ENCODE data around the gene LYRM4.
A peak's percentile ranks its signal among the peaks of the same experiment; 100 is the strongest.

Gene LYRM4

GRCh38 chr6:5133943-5134342 lies 126.8 kb downstream of the LYRM4 start:
- H3K36me3 ChIP-seq (ENCODE audit: control insufficient read depth in 2 of 2, insufficient read depth in 2 of 2, low read length in 2 of 2) = no peaks in the 10 kb centered on the region
- no peak overlapping the region for H3K9ac ChIP-seq (ENCODE audit: low read length in 2 of 2)
- no peak overlapping the region for H3K27ac ChIP-seq (ENCODE audit: low read length)
- H3K27me3 ChIP-seq (ENCODE audit: control insufficient read depth in 1 of 2, insufficient read depth in 2 of 2, low read length in 2 of 2) = no peaks in the 10 kb centered on the region
- no peak overlapping the region for H3K4me3 ChIP-seq (ENCODE audit: low read length in 2 of 2)
- H3K9me3 ChIP-seq (ENCODE audit: control insufficient read depth in 2 of 2, low read length in 2 of 2) = no peaks in the 10 kb centered on the region
- peaks cover 9% of the 10 kb centered on the region for H3K4me1 ChIP-seq (ENCODE audit: control insufficient read depth, insufficient read depth, low read length)

DNA sequence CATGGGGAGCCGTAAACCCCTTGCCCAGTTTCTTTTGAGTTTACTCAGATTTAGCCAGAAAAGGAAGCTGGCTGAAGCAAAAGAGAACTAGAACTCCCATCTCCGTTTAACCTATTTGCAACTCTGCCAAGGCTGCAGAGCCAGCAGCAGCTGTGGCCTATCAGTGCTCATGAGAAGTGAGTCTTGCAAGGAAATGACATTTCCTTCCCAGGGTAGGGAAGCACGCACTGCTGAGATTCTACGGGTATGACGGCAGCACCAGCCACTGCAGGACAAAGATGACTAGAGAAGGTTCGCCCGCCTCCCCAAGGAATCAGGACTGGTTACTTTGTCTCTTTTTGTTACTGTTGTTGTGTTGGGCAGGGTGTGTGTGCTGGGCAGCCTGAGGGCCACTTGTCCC lies 128.0 kb downstream of the LYRM4 start:
- Histone ChIP-seq H3K9me3 (ENCODE audit: control insufficient read depth in 2 of 2, low read length in 2 of 2) (no peaks in the 10 kb centered on the region), H3K4me3 (ENCODE audit: low read length in 2 of 2) (peak overlapping the region; percentile 49 to 63), H3K27ac (ENCODE audit: low read length) (peak overlapping the region; percentile 67), H3K9ac (ENCODE audit: low read length in 2 of 2) (peak overlapping the region; percentile 5 to 42), H3K36me3 (ENCODE audit: control insufficient read depth in 2 of 2, insufficient read depth in 2 of 2, low read length in 2 of 2) (no peaks in the 10 kb centered on the region), H3K27me3 (ENCODE audit: control insufficient read depth in 1 of 2, insufficient read depth in 2 of 2, low read length in 2 of 2) (no peaks in the 10 kb centered on the region), H3K4me1 (ENCODE audit: control insufficient read depth, insufficient read depth, low read length) (peaks cover 9% of the 10 kb centered on the region)

- H3K9ac ChIP-seq (ENCODE audit: low read length in 2 of 2) = no peak overlapping the region
- H3K27me3 ChIP-seq (ENCODE audit: control insufficient read depth in 1 of 2, insufficient read depth in 2 of 2, low read length in 2 of 2) = no peaks in the 10 kb centered on the region
- peaks cover 0 to 2% of the 10 kb centered on the region in 2 donors for H3K36me3 ChIP-seq (ENCODE audit: control insufficient read depth in 2 of 2, insufficient read depth in 2 of 2, low read length in 2 of 2)
- no peak overlapping the region for H3K27ac ChIP-seq (ENCODE audit: low read length)
- H3K9me3 ChIP-seq (ENCODE audit: control insufficient read depth in 2 of 2, low read length in 2 of 2) = no peaks in the 10 kb centered on the region
- no peak overlapping the region for H3K4me3 ChIP-seq (ENCODE audit: low read length in 2 of 2)
- peaks cover 9% of the 10 kb centered on the region for H3K4me1 ChIP-seq (ENCODE audit: control insufficient read depth, insufficient read depth, low read length)
Observed at GRCh38 chr6:5130135-5130866, 130.4 kb downstream of the LYRM4 start.

- no peak overlapping the region for H3K27ac ChIP-seq (ENCODE audit: low read length)
- no peaks in the 10 kb centered on the region for H3K9me3 ChIP-seq (ENCODE audit: control insufficient read depth in 2 of 2, low read length in 2 of 2)
- no peak overlapping the region for H3K4me3 ChIP-seq (ENCODE audit: low read length in 2 of 2)
- no peak overlapping the region for H3K9ac ChIP-seq (ENCODE audit: low read length in 2 of 2)
- no peaks in the 10 kb centered on the region for H3K27me3 ChIP-seq (ENCODE audit: control insufficient read depth in 1 of 2, insufficient read depth in 2 of 2, low read length in 2 of 2)
- peaks cover 9% of the 10 kb centered on the region for H3K4me1 ChIP-seq (ENCODE audit: control insufficient read depth, insufficient read depth, low read length)
- H3K36me3 ChIP-seq (ENCODE audit: control insufficient read depth in 2 of 2, insufficient read depth in 2 of 2, low read length in 2 of 2) = peaks cover 0 to 2% of the 10 kb centered on the region in 2 donors
Observed at GRCh38 chr6:5128351-5128750, 132.4 kb downstream of the LYRM4 start.

- no peak overlapping the region for H3K9ac ChIP-seq (ENCODE audit: low read length in 2 of 2)
Observed at GRCh38 chr6:5127106-5127687, 133.6 kb downstream of the LYRM4 start.

DNA sequence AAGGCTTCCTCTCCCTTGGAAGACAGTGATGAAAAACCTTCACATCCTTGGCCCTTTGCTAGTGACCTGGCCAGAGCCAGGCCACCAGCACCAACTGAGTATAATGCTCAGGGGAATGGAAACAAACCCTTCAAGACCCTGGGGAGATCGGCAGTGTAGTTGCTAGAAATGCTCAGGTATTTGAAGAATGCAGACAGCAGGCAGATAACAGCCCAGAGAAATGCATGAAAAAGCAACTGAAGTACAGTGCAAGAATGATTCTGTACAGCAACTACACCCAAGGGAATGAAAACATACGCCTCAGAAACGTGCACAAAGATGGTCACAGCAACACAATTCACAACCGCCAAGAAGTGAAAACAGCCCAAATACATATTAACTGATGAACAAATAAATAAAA lies 134.5 kb downstream of the LYRM4 start:
- Histone ChIP-seq H3K27ac (ENCODE audit: low read length) (no peak overlapping the region), H3K9me3 (ENCODE audit: control insufficient read depth in 2 of 2, low read length in 2 of 2) (no peaks in the 10 kb centered on the region), H3K4me3 (ENCODE audit: low read length in 2 of 2) (no peak overlapping the region), H3K9ac (ENCODE audit: low read length in 2 of 2) (no peak overlapping the region), H3K27me3 (ENCODE audit: control insufficient read depth in 1 of 2, insufficient read depth in 2 of 2, low read length in 2 of 2) (no peaks in the 10 kb centered on the region), H3K36me3 (ENCODE audit: control insufficient read depth in 2 of 2, insufficient read depth in 2 of 2, low read length in 2 of 2) (peaks cover 0 to 2% of the 10 kb centered on the region in 2 donors), H3K4me1 (ENCODE audit: control insufficient read depth, insufficient read depth, low read length) (no peaks in the 10 kb centered on the region)

More at GRCh38 chr6:5127106-5127687, 133.6 kb downstream of the LYRM4 start:
- Histone ChIP-seq H3K4me3 (ENCODE audit: low read length in 2 of 2) (no peak overlapping the region), H3K27me3 (ENCODE audit: control insufficient read depth in 1 of 2, insufficient read depth in 2 of 2, low read length in 2 of 2) (no peaks in the 10 kb centered on the region), H3K4me1 (ENCODE audit: control insufficient read depth, insufficient read depth, low read length) (peaks cover under 1% of the 10 kb centered on the region), H3K9me3 (ENCODE audit: control insufficient read depth in 2 of 2, low read length in 2 of 2) (no peaks in the 10 kb centered on the region), H3K36me3 (ENCODE audit: control insufficient read depth in 2 of 2, insufficient read depth in 2 of 2, low read length in 2 of 2) (peaks cover 0 to 2% of the 10 kb centered on the region in 2 donors), H3K27ac (ENCODE audit: low read length) (no peak overlapping the region)

DNA sequence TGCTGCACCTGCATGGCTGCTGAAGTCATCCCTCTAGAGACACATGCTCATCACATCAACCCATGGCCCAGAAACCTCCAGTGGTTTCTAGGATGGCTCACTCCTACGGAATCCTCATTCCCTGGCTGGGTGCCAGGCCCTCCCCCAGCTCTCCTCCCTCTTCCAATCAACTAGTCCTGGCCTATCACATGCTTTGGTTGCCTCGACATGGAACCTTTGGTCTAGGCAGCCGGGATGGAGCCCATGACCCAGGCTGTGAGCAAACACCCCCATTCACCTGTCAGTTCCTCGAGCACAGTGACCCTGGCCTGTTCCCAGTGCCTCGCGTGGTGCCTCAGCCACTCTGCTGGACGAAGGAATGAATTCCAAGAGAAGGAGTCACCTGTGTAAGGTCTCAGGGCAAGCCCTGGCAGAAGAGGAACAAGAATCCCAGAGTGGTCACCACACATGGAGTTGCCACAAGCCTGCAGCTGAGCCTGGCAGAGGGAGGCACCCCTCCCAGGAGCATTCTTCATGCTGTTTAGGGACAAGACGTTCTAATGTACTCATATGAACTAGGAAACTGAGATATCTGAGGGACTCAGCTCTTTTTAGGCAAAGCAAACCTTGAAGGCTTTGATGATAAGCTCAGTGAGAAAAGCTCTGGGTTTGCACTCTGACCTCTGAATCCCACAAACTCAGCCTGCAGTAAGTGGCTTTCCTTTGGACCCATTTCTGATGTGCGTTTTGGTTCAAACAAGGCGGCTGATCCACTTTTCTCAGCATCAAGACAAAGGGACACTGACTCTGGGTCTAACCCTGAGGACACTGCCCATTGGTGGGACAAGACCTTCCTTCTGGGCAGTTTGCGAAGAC lies 135.4 kb downstream of the LYRM4 start:
- Histone ChIP-seq H3K9me3 (ENCODE audit: control insufficient read depth in 2 of 2, low read length in 2 of 2) (no peaks in the 10 kb centered on the region), H3K36me3 (ENCODE audit: control insufficient read depth in 2 of 2, insufficient read depth in 2 of 2, low read length in 2 of 2) (peaks cover 0 to 2% of the 10 kb centered on the region in 2 donors), H3K27ac (ENCODE audit: low read length) (no peak overlapping the region), H3K4me1 (ENCODE audit: control insufficient read depth, insufficient read depth, low read length) (no peaks in the 10 kb centered on the region), H3K4me3 (ENCODE audit: low read length in 2 of 2) (no peak overlapping the region), H3K9ac (ENCODE audit: low read length in 2 of 2) (no peak overlapping the region), H3K27me3 (ENCODE audit: control insufficient read depth in 1 of 2, insufficient read depth in 2 of 2, low read length in 2 of 2) (no peaks in the 10 kb centered on the region)

- no peak overlapping the region for H3K4me3 ChIP-seq (ENCODE audit: low read length in 2 of 2)
- no peaks in the 10 kb centered on the region for H3K4me1 ChIP-seq (ENCODE audit: control insufficient read depth, insufficient read depth, low read length)
- no peaks in the 10 kb centered on the region for H3K27me3 ChIP-seq (ENCODE audit: control insufficient read depth in 1 of 2, insufficient read depth in 2 of 2, low read length in 2 of 2)
- H3K36me3 ChIP-seq (ENCODE audit: control insufficient read depth in 2 of 2, insufficient read depth in 2 of 2, low read length in 2 of 2) = peaks cover 0 to 2% of the 10 kb centered on the region in 2 donors
- H3K27ac ChIP-seq (ENCODE audit: low read length) = no peak overlapping the region
- H3K9me3 ChIP-seq (ENCODE audit: control insufficient read depth in 2 of 2, low read length in 2 of 2) = no peaks in the 10 kb centered on the region
- no peak overlapping the region for H3K9ac ChIP-seq (ENCODE audit: low read length in 2 of 2)
Observed at GRCh38 chr6:5124526-5124925, 136.2 kb downstream of the LYRM4 start.

GRCh38 chr6:5123296-5124143 lies 137.2 kb downstream of the LYRM4 start:
- Histone ChIP-seq H3K4me3 (ENCODE audit: low read length in 2 of 2) (no peak overlapping the region), H3K27me3 (ENCODE audit: control insufficient read depth in 1 of 2, insufficient read depth in 2 of 2, low read length in 2 of 2) (no peaks in the 10 kb centered on the region), H3K4me1 (ENCODE audit: control insufficient read depth, insufficient read depth, low read length) (no peaks in the 10 kb centered on the region), H3K36me3 (ENCODE audit: control insufficient read depth in 2 of 2, insufficient read depth in 2 of 2, low read length in 2 of 2) (peaks cover 0 to 2% of the 10 kb centered on the region in 2 donors), H3K9me3 (ENCODE audit: control insufficient read depth in 2 of 2, low read length in 2 of 2) (no peaks in the 10 kb centered on the region), H3K27ac (ENCODE audit: low read length) (no peak overlapping the region), H3K9ac (ENCODE audit: low read length in 2 of 2) (no peak overlapping the region)

GRCh38 chr6:5122504-5123112 lies 138.1 kb downstream of the LYRM4 start:
- Histone ChIP-seq H3K9ac (ENCODE audit: low read length in 2 of 2) (no peak overlapping the region), H3K4me1 (ENCODE audit: control insufficient read depth, insufficient read depth, low read length) (no peaks in the 10 kb centered on the region), H3K27me3 (ENCODE audit: control insufficient read depth in 1 of 2, insufficient read depth in 2 of 2, low read length in 2 of 2) (no peaks in the 10 kb centered on the region), H3K9me3 (ENCODE audit: control insufficient read depth in 2 of 2, low read length in 2 of 2) (no peaks in the 10 kb centered on the region), H3K27ac (ENCODE audit: low read length) (no peak overlapping the region), H3K36me3 (ENCODE audit: control insufficient read depth in 2 of 2, insufficient read depth in 2 of 2, low read length in 2 of 2) (peaks cover 0 to 2% of the 10 kb centered on the region in 2 donors), H3K4me3 (ENCODE audit: low read length in 2 of 2) (no peak overlapping the region)

Measured in stomach smooth muscle (tissue), 2 donors.